A549 (cell line): ENCODE measurements around the gene MXRA7. TPM values are rescaled to one million over a fixed set of nuclear protein-coding genes. Genes with fewer than 3 reads are reported as not detected.

Source experiments
- ATAC-seq, 2 experiments: fragments of 200-7000 bp in 1 of 2; fragments of >200 bp in 1 of 2; cut with Nextera tagmentation in 1 of 2; cut with Tn5 transposase in 1 of 2; 3 replicates each; pipeline versions ENCODE4 v1.8.0 to v1.9.1; 2018 to 2020; ENCODE audit warnings: mild to moderate bottlenecking in 1 of 2, moderate library complexity in 1 of 2
- CTCF ChIA-PET: fragments of 300-600 bp; sonication (Branson Sonifier 250); formaldehyde crosslinking; extraction: SDS; loops from one replicate; lab custom pipeline; 2021; ENCODE audit warnings: antibody characterized with exemption, inconsistent platforms; lab: Yijun Ruan, JAX
- POLR2A ChIA-PET: fragments of 350-600 bp; formaldehyde crosslinking; extraction: SDS; loops from one replicate; lab custom pipeline; 2021; ENCODE audit warnings: antibody characterized with exemption, inconsistent platforms; lab: Yijun Ruan, JAX
- DNase-seq, 2 experiments: peaks; one replicate each; pipeline versions ENCODE4 v3.0.0 to v3.0.0-alpha.2; 2011 to 2016; ENCODE audit warnings: low read depth in 1 of 2, low spot score in 1 of 2
- FAIRE-seq: peaks from 2 replicates; lab custom pipeline; 2011; peaks lifted over from hg19 to GRCh38; lab: Jason Lieb, UNC
- H3K27ac ChIP-seq, 2 experiments: fragments of >200 bp; sonication (Bioruptor Twin); formaldehyde crosslinking; 3 replicates each; pipeline ENCODE4 v1.5.1; 2016 to 2017
- H3K4me1 ChIP-seq: fragments of >200 bp; sonication (Bioruptor Twin); formaldehyde crosslinking; 3 replicates; pipeline ENCODE4 v1.6.1; 2016
- H3K4me2 ChIP-seq: fragments of >200 bp; sonication (Bioruptor Twin); formaldehyde crosslinking; 3 replicates; pipeline ENCODE4 v1.6.1; 2016
- H3K4me3 ChIP-seq: fragments of >200 bp; sonication (Bioruptor Twin); formaldehyde crosslinking; 3 replicates; pipeline ENCODE4 v1.5.1; 2016
- H3K9me3 ChIP-seq: fragments of >200 bp; sonication (Bioruptor Twin); formaldehyde crosslinking; 3 replicates; pipeline ENCODE4 v1.6.1; 2016
- CBX8 ChIP-seq: fragments of 200-600 bp; sonication (generic); IDR thresholded peaks from 2 replicates; pipeline ENCODE4 v1.6.1; 2016
- CEBPB ChIP-seq, 2 experiments: fragments of >200 bp in 1 of 2; sonication (Bioruptor Twin) in 1 of 2; formaldehyde crosslinking in 1 of 2; IDR thresholded peaks; 2 replicates each; pipeline ENCODE4 v1.6.1; 2012 to 2016
- CHD4 ChIP-seq: fragments of 200-600 bp; sonication (generic); IDR thresholded peaks from 2 replicates; pipeline ENCODE4 v1.6.1; 2016; ENCODE audit warnings: antibody characterized with exemption, mild to moderate bottlenecking, borderline replicate concordance
- ESRRA ChIP-seq: fragments of 150-350 bp; IDR thresholded peaks from 2 replicates; pipeline ENCODE4 v1.6.1; 2014; ENCODE audit warnings: mild to moderate bottlenecking, low read length, borderline replicate concordance
- FOSB ChIP-seq: fragments of 250-450 bp; sonication (Bioruptor Pico); IDR thresholded peaks from 2 replicates; pipeline ENCODE4 v1.5.0; 2020; ENCODE audit warnings: mild to moderate bottlenecking, moderate library complexity
- FOSL2 ChIP-seq, 2 experiments: fragments of 450-650 bp in 1 of 2; fragments of >200 bp in 1 of 2; sonication (Bioruptor Twin) in 1 of 2; formaldehyde crosslinking; IDR thresholded peaks; 2 replicates each; pipeline versions ENCODE4 v1.5.0 to v1.6.1; 2016 to 2020; ENCODE audit warnings: mild to moderate bottlenecking in 1 of 2, moderate library complexity in 1 of 2
- HEYL ChIP-seq: fragments of 250-450 bp; sonication (Bioruptor Pico); IDR thresholded peaks from 2 replicates; pipeline ENCODE4 v1.8.0; 2021; ENCODE audit warnings: mild to moderate bottlenecking, moderate library complexity
- HOXB13 ChIP-seq: fragments of 250-450 bp; sonication (Bioruptor Pico); IDR thresholded peaks from 2 replicates; pipeline ENCODE4 v1.5.0; 2020; ENCODE audit warnings: low read depth, mild to moderate bottlenecking, moderate library complexity
- JUN ChIP-seq, 2 experiments: fragments of >200 bp; sonication (Bioruptor Twin); formaldehyde crosslinking; IDR thresholded peaks; 2 replicates in 1 of 2; 3 replicates in 1 of 2; pipeline ENCODE4 v1.6.1; 2016 to 2017
- KDM1A ChIP-seq: fragments of 200-600 bp; sonication (generic); IDR thresholded peaks from 2 replicates; pipeline ENCODE4 v1.6.1; 2016; ENCODE audit warnings: low read depth, mild to moderate bottlenecking
- NFE2L2 ChIP-seq: fragments of 150-350 bp; conservative IDR thresholded peaks from 2 replicates; pipeline ENCODE4 v1.6.1; 2014; ENCODE audit warnings: low read length
- PBX3 ChIP-seq: IDR thresholded peaks from 2 replicates; pipeline ENCODE4 v1.6.1; 2012
- RARB ChIP-seq: fragments of 250-450 bp; sonication (Bioruptor Pico); IDR thresholded peaks from 2 replicates; pipeline ENCODE4 v1.8.0; 2021; ENCODE audit warnings: mild to moderate bottlenecking, moderate library complexity
- REST ChIP-seq: fragments of 200-600 bp; sonication (generic); IDR thresholded peaks from 2 replicates; pipeline ENCODE4 v1.6.1; 2016; ENCODE audit warnings: antibody characterized with exemption, mild to moderate bottlenecking, moderate library complexity
- RNF2 ChIP-seq: fragments of 200-600 bp; sonication (generic); IDR thresholded peaks from 2 replicates; pipeline ENCODE4 v1.6.1; 2016; ENCODE audit warnings: low read depth, mild to moderate bottlenecking, antibody characterized with exemption, moderate library complexity, borderline replicate concordance
- TFCP2L1 ChIP-seq: fragments of 250-450 bp; sonication (Bioruptor Pico); IDR thresholded peaks from 2 replicates; pipeline ENCODE4 v1.5.0; 2021; ENCODE audit warnings: mild to moderate bottlenecking
- TP53 ChIP-seq: fragments of 250-450 bp; sonication (Bioruptor Pico); IDR thresholded peaks from 2 replicates; pipeline ENCODE4 v1.5.0; 2021; ENCODE audit warnings: mild to moderate bottlenecking, moderate library complexity
- ZFP36 ChIP-seq: fragments of 450-650 bp; IDR thresholded peaks from 2 replicates; pipeline ENCODE4 v1.6.1; 2014; ENCODE audit warnings: borderline replicate concordance; ENCODE audit not compliant: partially characterized antibody
- WGBS: methylation state at CpG from one replicate; pipeline ENCODE4 v1.1.6; 2017; ENCODE audit errors: missing lambda C conversion rate; 5-methylcytosine and 5-hydroxymethylcytosine counted together
- polyA plus RNA-seq, 4 experiments: library from polyadenylated mRNA; depleted of rRNA in 3 of 4; stranded (reverse); fragments of >200 nt; fragmentation: RNase III in 1 of 4; extraction: RNeasy Plus Mini Kit Qiagen cat#74134 plus additional on column Dnase treatment in 1 of 4; gene quantifications; 2 replicates in 3 of 4; 3 replicates in 1 of 4; pipeline ENCODE4 v1.2.3, GENCODE V29; 2011 to 2017
- TF ChIP-seq, protein P1 (sequence below): fragments of >200 bp; sonication (Bioruptor Twin); formaldehyde crosslinking; IDR thresholded peaks from 3 replicates; pipeline ENCODE4 v1.6.1; 2016

The MXRA7 gene
- polyA plus RNA-seq, 2 of the 4 experiments (the other 2 are of a cell fraction) = 47.8 to 57.2 TPM

- no peak for ATAC-seq
- no peak for FAIRE-seq
These were observed 10.7 kb upstream of the MXRA7 start for GRCh38 chr17:76721463-76721862.

DNA sequence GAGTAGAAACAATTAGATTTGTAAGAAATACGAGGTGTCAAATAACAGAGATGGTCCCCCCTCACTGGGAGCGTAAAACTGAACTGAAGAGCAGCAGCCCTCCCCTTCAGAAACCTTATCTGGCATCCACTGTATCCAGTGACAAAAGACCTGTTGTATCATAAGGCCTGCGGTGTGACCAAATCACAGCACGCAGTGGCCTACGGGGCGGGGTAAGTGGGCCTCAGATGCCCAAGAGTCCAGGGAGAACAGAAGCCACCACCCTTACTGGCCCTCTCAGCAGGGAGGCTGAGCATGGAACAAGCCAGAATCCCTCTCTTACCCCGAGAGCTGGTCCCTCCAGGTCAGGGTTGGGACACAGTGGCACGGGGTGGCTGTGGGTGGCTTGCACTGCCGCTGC is 10.2 kb upstream of the MXRA7 start:
- FAIRE-seq = no peak
- H3K4me1 ChIP-seq = peaks cover 8% of the 10 kb centered on the region; the same call in 2 of the 3 replicates
- H3K4me2 ChIP-seq = no peak overlapping the region
- no peak overlapping the region for H3K27ac ChIP-seq
- ATAC-seq = no peak
- ChIA-PET POLR2A (no interaction called here), CTCF (interaction anchor here (0.6 to 26.0 kb wide), 5 partner anchors 7 to 255 kb away, joined by 4 to 456 read pairs (median 161); partner anchors contain the start of gene MXRA7)
- H3K4me3 ChIP-seq = no peak overlapping the region
- no peak for DNase-seq
- 83% methylated on average over 8 of the region's 9 CpGs for WGBS
- H3K9me3 ChIP-seq = no peaks in the 10 kb centered on the region
- TF ChIP-seq PBX3 (no peak), CHD4 (no peak), FOSL2 (IDR thresholded peaks at IDR 0.05) (no peak), FOSL2 (CRISPR knock-in tag; IDR thresholded peaks at IDR 0.05) (no peak), ESRRA (no peak), HEYL (CRISPR knock-in tag) (no peak), HOXB13 (CRISPR knock-in tag) (no peak), REST (no peak), JUN (IDR thresholded peaks at IDR 0.05) (no peak)
- TF ChIP-seq, protein P1, sequence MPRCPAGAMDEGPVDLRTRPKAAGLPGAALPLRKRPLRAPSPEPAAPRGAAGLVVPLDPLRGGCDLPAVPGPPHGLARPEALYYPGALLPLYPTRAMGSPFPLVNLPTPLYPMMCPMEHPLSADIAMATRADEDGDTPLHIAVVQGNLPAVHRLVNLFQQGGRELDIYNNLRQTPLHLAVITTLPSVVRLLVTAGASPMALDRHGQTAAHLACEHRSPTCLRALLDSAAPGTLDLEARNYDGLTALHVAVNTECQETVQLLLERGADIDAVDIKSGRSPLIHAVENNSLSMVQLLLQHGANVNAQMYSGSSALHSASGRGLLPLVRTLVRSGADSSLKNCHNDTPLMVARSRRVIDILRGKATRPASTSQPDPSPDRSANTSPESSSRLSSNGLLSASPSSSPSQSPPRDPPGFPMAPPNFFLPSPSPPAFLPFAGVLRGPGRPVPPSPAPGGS = no peak

More at GRCh38 chr17:76721463-76721862, 10.7 kb upstream of the MXRA7 start:
- Histone ChIP-seq H3K27ac (no peak overlapping the region), H3K4me3 (no peak overlapping the region), H3K9me3 (no peaks in the 10 kb centered on the region), H3K4me1 (peaks cover 8% of the 10 kb centered on the region; the same call in 2 of the 3 replicates), H3K4me2 (no peak overlapping the region)
- TF ChIP-seq CBX8 = no peak
- WGBS = 88% methylated on average over 10 of the region's 10 CpGs
- CTCF ChIA-PET = interaction anchor here (0.6 to 26.0 kb wide), 6 partner anchors 8 to 255 kb away, joined by 4 to 456 read pairs (median 85); partner anchors contain the start of gene MXRA7
- POLR2A ChIA-PET = no interaction called here
- DNase-seq = no peak

DNA sequence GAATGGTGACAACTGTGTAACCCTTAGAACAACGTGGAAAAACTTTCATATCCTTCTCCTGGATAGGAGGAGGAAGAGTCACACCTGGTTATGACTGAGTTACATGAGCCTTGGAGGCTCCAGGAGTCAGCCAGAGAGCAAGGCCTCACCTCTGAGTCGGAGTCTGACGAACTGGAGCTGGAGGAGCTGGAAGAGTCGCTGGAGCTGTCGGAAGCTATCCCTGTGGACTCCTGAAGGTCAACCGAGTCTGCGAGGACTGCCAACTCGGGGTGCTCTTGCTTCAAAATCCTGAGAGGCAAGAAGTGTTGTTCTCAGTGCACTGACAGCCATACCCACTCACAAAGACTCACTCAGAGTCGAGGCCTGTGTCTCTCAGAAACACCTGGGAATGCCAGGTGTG is 9.4 kb upstream of the MXRA7 start:
- H3K4me3 ChIP-seq = no peak overlapping the region
- no peak overlapping the region for H3K4me2 ChIP-seq
- ATAC-seq (no peak), FAIRE-seq (no peak)
- H3K9me3 ChIP-seq = no peaks in the 10 kb centered on the region
- no peak overlapping the region for H3K27ac ChIP-seq
- 95% methylated on average over 9 of the region's 9 CpGs for WGBS
- TF ChIP-seq NFE2L2 (no peak), TP53 (CRISPR knock-in tag) (no peak), RARB (no peak), RNF2 (no peak), FOSB (CRISPR knock-in tag) (no peak), CEBPB (IDR thresholded peaks at IDR 0.05) (no peak), TFCP2L1 (CRISPR knock-in tag) (no peak), ZFP36 (no peak), KDM1A (no peak)
- TF ChIP-seq, all 56 proteins: peak for 0
- ChIA-PET CTCF (interaction anchor here (0.6 to 26.0 kb wide), 6 partner anchors 9 to 200 kb away, joined by 3 to 456 read pairs (median 6); no protein-coding TSS in a partner anchor), POLR2A (no interaction called here)
- no peak for DNase-seq
- H3K4me1 ChIP-seq = peaks cover 6% of the 10 kb centered on the region; the same call in 2 of the 3 replicates
